ENCODE results near the gene HOXD10.

GRCh38 chr2:176102309-176102866 is 14.2 kb upstream of the HOXD10 start:
- TF ChIP-seq, protein P1, sequence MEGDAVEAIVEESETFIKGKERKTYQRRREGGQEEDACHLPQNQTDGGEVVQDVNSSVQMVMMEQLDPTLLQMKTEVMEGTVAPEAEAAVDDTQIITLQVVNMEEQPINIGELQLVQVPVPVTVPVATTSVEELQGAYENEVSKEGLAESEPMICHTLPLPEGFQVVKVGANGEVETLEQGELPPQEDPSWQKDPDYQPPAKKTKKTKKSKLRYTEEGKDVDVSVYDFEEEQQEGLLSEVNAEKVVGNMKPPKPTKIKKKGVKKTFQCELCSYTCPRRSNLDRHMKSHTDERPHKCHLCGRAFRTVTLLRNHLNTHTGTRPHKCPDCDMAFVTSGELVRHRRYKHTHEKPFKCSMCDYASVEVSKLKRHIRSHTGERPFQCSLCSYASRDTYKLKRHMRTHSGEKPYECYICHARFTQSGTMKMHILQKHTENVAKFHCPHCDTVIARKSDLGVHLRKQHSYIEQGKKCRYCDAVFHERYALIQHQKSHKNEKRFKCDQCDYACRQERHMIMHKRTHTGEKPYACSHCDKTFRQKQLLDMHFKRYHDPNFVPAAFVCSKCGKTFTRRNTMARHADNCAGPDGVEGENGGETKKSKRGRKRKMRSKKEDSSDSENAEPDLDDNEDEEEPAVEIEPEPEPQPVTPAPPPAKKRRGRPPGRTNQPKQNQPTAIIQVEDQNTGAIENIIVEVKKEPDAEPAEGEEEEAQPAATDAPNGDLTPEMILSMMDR (IDR thresholded peaks at IDR 0.05) = no peak
- TF ChIP-seq POLR2A (IDR thresholded peaks at IDR 0.05) (no peak), POLR2AphosphoS5 (IDR thresholded peaks at IDR 0.05; ENCODE audit: insufficient read depth in 1 of 2, low read depth in 1 of 2) (no peak)
